Neural cell (in vitro differentiated cells): ENCODE data around the gene MAP7D1. TPM values are rescaled to one million over a fixed set of nuclear protein-coding genes. Genes with fewer than 3 reads are reported as not detected.
A peak's percentile ranks its signal among the peaks of the same experiment; 100 is the strongest.

Experiments
- H2AFZ ChIP-seq: fragments of 200-600, 300-800 bp; sonication (generic), shearing (Covaris generic); 2 replicates; pipeline ENCODE4 v1.6.0; 2014; ENCODE audit warnings: low read depth, mild to moderate bottlenecking, antibody characterized with exemption, low read length, moderate library complexity
- H3F3A ChIP-seq: fragments of 200-600 bp; shearing (Covaris generic); 2 replicates; pipeline ENCODE4 v1.6.1; 2016; ENCODE audit warnings: mild to moderate bottlenecking, moderate library complexity, mixed read lengths, antibody characterized with exemption, low read length; ENCODE audit not compliant: insufficient read depth, poor library complexity, severe bottlenecking
- H3K27ac ChIP-seq: fragments of 200-600, 300-800 bp; sonication (generic), shearing (Covaris generic); 2 replicates; pipeline ENCODE4 v1.5.1; 2014; ENCODE audit warnings: mild to moderate bottlenecking, low read length, moderate library complexity
- H3K27me3 ChIP-seq: fragments of 300-800, 200-600 bp; sonication (generic), shearing (Covaris generic); 2 replicates; pipeline ENCODE4 v1.6.0; 2014; ENCODE audit warnings: mild to moderate bottlenecking, low read depth, low read length, moderate library complexity; ENCODE audit not compliant: insufficient read depth
- H3K36me3 ChIP-seq: fragments of 300-800, 200-600 bp; sonication (generic), shearing (Covaris generic); 2 replicates; pipeline ENCODE4 v1.5.1; 2014; ENCODE audit warnings: mild to moderate bottlenecking, antibody characterized with exemption, low read length, moderate library complexity; ENCODE audit not compliant: insufficient read depth
- H3K4me2 ChIP-seq: fragments of 300-800, 200-600 bp; sonication (generic), shearing (Covaris generic); 2 replicates; pipeline ENCODE4 v1.6.0; 2014; ENCODE audit warnings: mild to moderate bottlenecking, low read length
- H3K4me3 ChIP-seq: fragments of 300-800, 200-600 bp; sonication (generic), shearing (Covaris generic); 2 replicates; pipeline ENCODE4 v1.5.1; 2014; ENCODE audit warnings: mild to moderate bottlenecking, low read length, moderate library complexity
- H3K79me2 ChIP-seq: fragments of 200-600 bp; shearing (Covaris generic); replicated peaks from 2 replicates; pipeline ENCODE4 v1.6.0; 2014; ENCODE audit warnings: mild to moderate bottlenecking, low read length, moderate library complexity; ENCODE audit not compliant: insufficient read depth
- H3K9ac ChIP-seq: fragments of 300-800, 200-600 bp; sonication (generic), shearing (Covaris generic); 2 replicates; pipeline ENCODE4 v1.6.1; 2016; ENCODE audit warnings: mild to moderate bottlenecking, low read length, mixed read lengths
- H3K9me2 ChIP-seq: fragments of 200-600 bp; shearing (Covaris generic); 2 replicates; pipeline ENCODE4 v1.6.1; 2016; ENCODE audit warnings: mild to moderate bottlenecking, low read length, mixed read lengths; ENCODE audit not compliant: insufficient read depth
- H3K9me3 ChIP-seq: fragments of 200-600, 300-800 bp; sonication (generic), shearing (Covaris generic); 2 replicates; pipeline ENCODE4 v1.6.1; 2016; ENCODE audit warnings: mild to moderate bottlenecking, mixed run types, low read length, moderate library complexity, mixed read lengths
- H4K20me1 ChIP-seq: fragments of 200-600 bp; shearing (Covaris generic); 2 replicates; pipeline ENCODE4 v1.6.1; 2016; ENCODE audit warnings: mild to moderate bottlenecking, mixed run types; ENCODE audit not compliant: insufficient read depth
- CTCF ChIP-seq: fragments of 450-650 bp; IDR thresholded peaks from 2 replicates; pipeline ENCODE4 v1.5.1; 2014; ENCODE audit warnings: antibody characterized with exemption, mild to moderate bottlenecking, moderate library complexity; ENCODE audit not compliant: poor library complexity, severe bottlenecking
- EP300 ChIP-seq: fragments of 450-650 bp; conservative IDR thresholded peaks from 2 replicates; pipeline ENCODE4 v1.6.1; 2014; ENCODE audit warnings: antibody characterized with exemption, mild to moderate bottlenecking, moderate library complexity; ENCODE audit not compliant: poor library complexity, severe bottlenecking
- EZH2 ChIP-seq: fragments of 200-600, 300-800 bp; shearing (Covaris generic), sonication (generic); IDR thresholded peaks from 2 replicates; pipeline ENCODE4 v1.6.1; 2014; ENCODE audit warnings: antibody characterized with exemption, low read length, borderline replicate concordance, mild to moderate bottlenecking; ENCODE audit not compliant: insufficient read depth, poor library complexity, severe bottlenecking
- MXI1 ChIP-seq: fragments of 450-650 bp; conservative IDR thresholded peaks from 2 replicates; pipeline ENCODE4 v1.6.1; 2014; ENCODE audit warnings: antibody characterized with exemption, mild to moderate bottlenecking; ENCODE audit not compliant: poor library complexity, severe bottlenecking
- POLR2AphosphoS5 ChIP-seq: IDR thresholded peaks from 2 replicates; pipeline ENCODE4 v1.6.1; 2012
- RAD21 ChIP-seq: fragments of 450-650 bp; conservative IDR thresholded peaks from 2 replicates; pipeline ENCODE4 v1.6.1; 2014; ENCODE audit warnings: antibody characterized with exemption, mild to moderate bottlenecking, moderate library complexity
- REST ChIP-seq: IDR thresholded peaks from 2 replicates; pipeline ENCODE4 v1.6.1; 2012; ENCODE audit warnings: borderline replicate concordance
- SMC3 ChIP-seq: fragments of 450-650 bp; conservative IDR thresholded peaks from 2 replicates; pipeline ENCODE4 v1.6.1; 2014; ENCODE audit warnings: antibody characterized with exemption, mild to moderate bottlenecking, moderate library complexity; ENCODE audit not compliant: poor library complexity
- TAF1 ChIP-seq: IDR thresholded peaks from 2 replicates; pipeline ENCODE4 v1.6.1; 2012; ENCODE audit warnings: low read depth
- polyA plus RNA-seq: library from polyadenylated mRNA; depleted of rRNA; stranded (reverse); fragments of >200 nt; gene quantifications from 2 replicates; pipeline ENCODE4 v1.2.3, GENCODE V29; 2014

MAP7D1 gene
- polyA plus RNA-seq, 1 donor from 2014 or later: 142 TPM

GRCh38 chr1:36149237-36149972 lies 6.6 kb upstream of the MAP7D1 start, which contains the start of gene TRAPPC3:
Gene TRAPPC3, minus strand, starts transcription at chr1:36149486. Its CDS starts 108 bp downstream, at chr1:36149378.
- H3K27ac ChIP-seq: peak within 1 kb of the TSS; percentile 67
- H3K9ac ChIP-seq: peak within 1 kb of the TSS; percentile 71
- H3K27me3 ChIP-seq: no peaks in the 10 kb centered on the region
- H3K9me3 ChIP-seq: no peaks in the 10 kb centered on the region
- no peaks in the 10 kb centered on the region for H3F3A ChIP-seq
- peaks cover 12% of the 10 kb centered on the region for H3K79me2 ChIP-seq
- H4K20me1 ChIP-seq: no peaks in the 10 kb centered on the region
- H3K9me2 ChIP-seq: no peaks in the 10 kb centered on the region
- peak within 1 kb of the TSS; percentile 83 for H3K4me3 ChIP-seq
- H3K4me2 ChIP-seq: peak within 1 kb of the TSS; percentile 79
- no peaks in the 10 kb centered on the region for H3K36me3 ChIP-seq
- peak within 1 kb of the TSS; percentile 45 for H2AFZ ChIP-seq
- TF ChIP-seq RAD21: peak; percentile 100
- TF ChIP-seq POLR2AphosphoS5: peak; percentile 89
- peak; percentile 60 for TF ChIP-seq EP300
- TF ChIP-seq MXI1: peak; percentile 89
- TF ChIP-seq TAF1: peak; percentile 63
- peak; percentile 22 for TF ChIP-seq REST
- TF ChIP-seq EZH2: no peak
- peak; percentile 96 for TF ChIP-seq SMC3
- peak; percentile 100 for TF ChIP-seq CTCF

GRCh38 chr1:36149973-36150295 lies 6.0 kb upstream of the MAP7D1 start:
- no peak overlapping the region for H2AFZ ChIP-seq

More at GRCh38 chr1:36149973-36150295, 6.0 kb upstream of the MAP7D1 start:
- TF ChIP-seq EP300 (no peak), CTCF (no peak)
- Histone ChIP-seq H3F3A (no peaks in the 10 kb centered on the region), H3K4me2 (no peak overlapping the region), H3K27me3 (no peaks in the 10 kb centered on the region), H3K9ac (peak overlapping the region; percentile 27), H3K36me3 (no peaks in the 10 kb centered on the region), H4K20me1 (no peaks in the 10 kb centered on the region), H3K4me3 (peak overlapping the region; percentile 83), H3K27ac (no peak overlapping the region), H3K9me3 (no peaks in the 10 kb centered on the region), H3K79me2 (peaks cover 18% of the 10 kb centered on the region), H3K9me2 (no peaks in the 10 kb centered on the region)
